Measurements from ENCODE around the gene SRPRB.

SRPRB gene

DNA sequence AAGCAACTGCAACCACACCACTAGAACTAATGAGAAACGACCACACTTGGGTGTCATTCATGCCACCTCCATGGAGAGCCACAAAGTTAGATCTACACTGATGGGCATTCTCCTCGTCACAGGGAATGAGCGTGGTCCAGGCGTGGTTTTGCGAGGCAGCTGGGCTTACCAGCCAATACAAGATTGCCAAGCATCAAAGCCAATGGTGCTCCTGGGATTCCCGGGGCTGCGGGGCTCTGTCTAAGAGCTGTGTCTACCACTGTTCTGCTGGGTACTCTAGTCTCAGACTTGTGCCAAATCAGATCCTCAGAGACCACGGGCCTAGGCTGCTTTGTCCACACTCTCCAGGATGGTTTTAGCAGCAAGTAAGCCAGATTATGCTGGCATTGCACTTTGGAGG lies 46.3 kb downstream of the SRPRB start:
- no peaks in the 10 kb centered on the region for H3K4me1 ChIP-seq (ENCODE audit: low read length)
- no peak for DNase-seq

GRCh38 chr3:133853063-133853924 lies 47.7 kb downstream of the SRPRB start:
- Histone ChIP-seq H3K4me2 (ENCODE audit: low read depth, low read length) (no peak overlapping the region), H3K9me2 (replicated peaks; ENCODE audit: insufficient read depth, low read length) (no peaks in the 10 kb centered on the region), H2AFZ (ENCODE audit: low read length) (no peak overlapping the region), H3F3A (ENCODE audit: insufficient read depth, low read length) (no peaks in the 10 kb centered on the region), H4K20me1 (ENCODE audit: insufficient read depth, low read length) (no peaks in the 10 kb centered on the region), H3K36me3 (replicated peaks; ENCODE audit: insufficient read depth, low read length) (no peaks in the 10 kb centered on the region), H3K27ac (ENCODE audit: low read length) (no peak overlapping the region), H3K4me3 (ENCODE audit: low read length) (no peak overlapping the region), H3K27me3 (replicated peaks; ENCODE audit: insufficient read depth, low read length) (no peaks in the 10 kb centered on the region), H3K79me2 (ENCODE audit: low read length) (no peaks in the 10 kb centered on the region), H3K4me1 (ENCODE audit: low read length) (no peaks in the 10 kb centered on the region), H3K9ac (ENCODE audit: low read length) (no peak overlapping the region), H3K9me3 (replicated peaks; ENCODE audit: insufficient read depth, low read length) (no peaks in the 10 kb centered on the region)
- no peak for DNase-seq
- TF ChIP-seq EZH2phosphoT487 (IDR thresholded peaks at IDR 0.05; ENCODE audit: low read length) (no peak), EZH2 (optimal IDR thresholded peaks at IDR 0.05; ENCODE audit: low read depth, low read length) (no peak), CTCF (IDR thresholded peaks at IDR 0.05; ENCODE audit: low read length) (no peak)

More for the DNA sequence above, 46.3 kb downstream of the SRPRB start:
- H2AFZ ChIP-seq (ENCODE audit: low read length) = no peak overlapping the region
- no peaks in the 10 kb centered on the region for H3K27me3 ChIP-seq (replicated peaks; ENCODE audit: insufficient read depth, low read length)
- H3K9ac ChIP-seq (ENCODE audit: low read length) = no peak overlapping the region
- no peak overlapping the region for H3K4me2 ChIP-seq (ENCODE audit: low read depth, low read length)
- no peaks in the 10 kb centered on the region for H3F3A ChIP-seq (ENCODE audit: insufficient read depth, low read length)
- no peaks in the 10 kb centered on the region for H3K9me3 ChIP-seq (replicated peaks; ENCODE audit: insufficient read depth, low read length)
- no peaks in the 10 kb centered on the region for H3K9me2 ChIP-seq (replicated peaks; ENCODE audit: insufficient read depth, low read length)
- H3K27ac ChIP-seq (ENCODE audit: low read length) = no peak overlapping the region
- TF ChIP-seq EZH2phosphoT487 (IDR thresholded peaks at IDR 0.05; ENCODE audit: low read length) (no peak), EZH2 (optimal IDR thresholded peaks at IDR 0.05; ENCODE audit: low read depth, low read length) (no peak), CTCF (IDR thresholded peaks at IDR 0.05; ENCODE audit: low read length) (no peak)
- no peaks in the 10 kb centered on the region for H3K79me2 ChIP-seq (ENCODE audit: low read length)
- H3K4me3 ChIP-seq (ENCODE audit: low read length) = no peak overlapping the region
- H3K36me3 ChIP-seq (replicated peaks; ENCODE audit: insufficient read depth, low read length) = no peaks in the 10 kb centered on the region
- no peaks in the 10 kb centered on the region for H4K20me1 ChIP-seq (ENCODE audit: insufficient read depth, low read length)

DNA sequence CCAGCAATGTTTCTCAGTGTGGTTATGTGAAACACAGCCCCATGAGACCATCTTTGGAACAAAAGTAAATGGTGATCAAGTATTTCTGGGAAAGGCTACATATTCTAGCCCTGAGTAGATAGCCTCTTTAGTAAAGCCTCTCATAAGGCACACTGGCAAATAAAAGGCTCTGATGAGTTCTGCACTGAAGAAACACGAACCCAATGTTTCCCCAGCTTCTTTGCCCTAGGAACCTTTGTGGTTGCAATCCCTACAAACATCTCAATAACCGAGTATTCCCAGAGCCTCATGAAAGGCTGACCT lies 48.3 kb downstream of the SRPRB start:
- Histone ChIP-seq H3K4me3 (ENCODE audit: low read length) (no peak overlapping the region), H3K9ac (ENCODE audit: low read length) (no peak overlapping the region), H2AFZ (ENCODE audit: low read length) (no peak overlapping the region), H3K9me3 (replicated peaks; ENCODE audit: insufficient read depth, low read length) (no peaks in the 10 kb centered on the region), H3K79me2 (ENCODE audit: low read length) (no peaks in the 10 kb centered on the region), H3K27me3 (replicated peaks; ENCODE audit: insufficient read depth, low read length) (no peaks in the 10 kb centered on the region), H4K20me1 (ENCODE audit: insufficient read depth, low read length) (no peaks in the 10 kb centered on the region), H3K27ac (ENCODE audit: low read length) (no peak overlapping the region), H3F3A (ENCODE audit: insufficient read depth, low read length) (no peaks in the 10 kb centered on the region), H3K4me1 (ENCODE audit: low read length) (no peaks in the 10 kb centered on the region), H3K4me2 (ENCODE audit: low read depth, low read length) (no peak overlapping the region), H3K9me2 (replicated peaks; ENCODE audit: insufficient read depth, low read length) (no peaks in the 10 kb centered on the region), H3K36me3 (replicated peaks; ENCODE audit: insufficient read depth, low read length) (no peaks in the 10 kb centered on the region)
- TF ChIP-seq CTCF (IDR thresholded peaks at IDR 0.05; ENCODE audit: low read length) (no peak), EZH2phosphoT487 (IDR thresholded peaks at IDR 0.05; ENCODE audit: low read length) (no peak), EZH2 (optimal IDR thresholded peaks at IDR 0.05; ENCODE audit: low read depth, low read length) (no peak)
- DNase-seq = no peak

Measured in MM.1S (cell line).